ENCODE results near the gene FBXO9. TPM values are rescaled to one million over a fixed set of nuclear protein-coding genes. Genes with fewer than 3 reads are reported as not detected.

Gene FBXO9
- total and polyA plus RNA-seq, 10 of the 15 experiments (the other 5 are each of a cell fraction or from before 2014, with no cell fraction given) = 9.9 to 68.9 (median 31.3) TPM

DNA sequence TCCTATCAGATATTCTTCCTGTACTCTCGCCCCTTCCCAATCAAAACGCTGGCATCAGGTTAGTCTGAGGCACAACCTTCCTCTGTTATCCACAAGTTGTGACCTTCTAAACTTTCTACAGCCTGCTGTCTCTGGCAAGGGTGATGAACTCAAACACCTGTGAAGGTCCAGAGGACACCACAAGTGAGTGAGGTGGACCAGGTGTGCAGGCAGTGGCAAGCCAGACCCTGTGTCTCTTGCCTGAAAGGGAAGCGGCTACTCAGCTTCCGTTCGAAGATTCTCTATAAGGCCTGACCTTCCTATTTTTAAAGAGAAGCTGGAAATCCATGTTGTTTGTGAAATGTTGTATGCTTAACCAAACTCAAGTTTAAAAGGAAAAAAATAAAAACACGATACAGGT is 46.7 kb downstream of the FBXO9 start:
- ChIA-PET POLR2A (no interaction called here), RAD21 (ENCODE audit: unreplicated experiment) (no interaction called here), CTCF (interaction anchor here (0.5 kb wide), 1 partner anchor 90 kb away, joined by 3 read pairs; no protein-coding TSS in a partner anchor), SMC1A (ENCODE audit: uncharacterized antibody, unreplicated experiment) (interaction anchor here (0.5 to 1.0 kb wide), 2 partner anchors 536 to 756 kb away, joined by 3 read pairs; no protein-coding TSS in a partner anchor)
- intact Hi-C loops (cut with micrococcal nuclease; ENCODE audit: unreplicated experiment) = no loop called here
- DNase-seq (ENCODE audit: low read depth, low spot score) = no peak
- H3K4me2 ChIP-seq (ENCODE audit: control insufficient read depth, insufficient read depth) = no peak overlapping the region
- in situ Hi-C loops (cut with MboI) = no loop called here
- H3K9ac ChIP-seq (ENCODE audit: control insufficient read depth, insufficient read depth, low read length) = no peak overlapping the region
- H3K9me3 ChIP-seq (replicated peaks; ENCODE audit: control insufficient read depth, insufficient read depth, low read length) = no peaks in the 10 kb centered on the region
- no peak overlapping the region for H3K27ac ChIP-seq (ENCODE audit: control insufficient read depth, insufficient read depth)
- BruUV-seq (replicated peaks) = no TSS peak
- H2AFZ ChIP-seq (ENCODE audit: control insufficient read depth, low read depth, low read length) = no peak overlapping the region
- H3K4me3 ChIP-seq = no peak overlapping the region
- H4K20me1 ChIP-seq (ENCODE audit: control insufficient read depth, insufficient read depth) = no peaks in the 10 kb centered on the region
- H3K79me2 ChIP-seq (ENCODE audit: control insufficient read depth, insufficient read depth, low read length) = no peaks in the 10 kb centered on the region
- no peaks in the 10 kb centered on the region for H3K36me3 ChIP-seq (ENCODE audit: control insufficient read depth in 2 of 2, insufficient read depth in 2 of 2, low read length in 1 of 2)
- H3K27me3 ChIP-seq (replicated peaks in 1 of 2; ENCODE audit: control insufficient read depth in 2 of 2, insufficient read depth in 2 of 2, low read length in 1 of 2) = no peaks in the 10 kb centered on the region; a peak in 1 of 4 replicates
- TF ChIP-seq BHLHE40 (IDR thresholded peaks at IDR 0.05; ENCODE audit: borderline replicate concordance in 1 of 2, low read depth in 2 of 2, low read length in 1 of 2) (no peak), SMAD1 (IDR thresholded peaks at IDR 0.05; ENCODE audit: low read depth, partially characterized antibody) (no peak), NRF1 (conservative IDR thresholded peaks at IDR 0.05; ENCODE audit: low read depth, low read length) (no peak)
- no peak for FAIRE-seq
- no peak for ATAC-seq
- peaks cover 7% of the 10 kb centered on the region; the same call in 1 of the 2 replicates for H3K4me1 ChIP-seq (ENCODE audit: control insufficient read depth, insufficient read depth, low read length)
- WGBS (ENCODE audit: insufficient coverage, insufficient replicate concordance, low lambda C conversion rate, missing lambda C conversion rate) = 53% methylated on average over 6 of the region's 6 CpGs

DNA sequence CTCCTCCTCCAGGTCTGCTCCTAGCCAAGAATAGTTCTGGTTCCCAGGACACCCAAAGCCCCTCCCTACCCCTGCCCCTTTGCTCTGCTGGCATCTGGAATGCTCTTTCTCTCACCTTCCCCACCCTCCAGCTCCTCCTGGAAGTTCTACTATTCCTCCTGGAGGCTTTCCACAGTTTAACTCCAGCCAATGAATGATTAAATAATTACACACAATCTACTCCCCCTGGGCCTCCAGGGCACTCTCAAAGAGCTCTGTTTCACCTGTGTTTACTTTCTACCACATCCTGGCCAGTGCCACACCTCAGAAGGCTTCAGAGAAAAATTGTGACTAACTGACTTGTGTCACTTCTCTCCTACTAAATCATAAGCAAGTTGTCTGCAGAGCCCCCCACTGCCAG is 47.2 kb downstream of the FBXO9 start:
- CTCF ChIA-PET = interaction anchor here (0.5 kb wide), 1 partner anchor 91 kb away, joined by 3 read pairs; no protein-coding TSS in a partner anchor
- SMC1A ChIA-PET (ENCODE audit: uncharacterized antibody, unreplicated experiment) = no interaction called here
- Histone ChIP-seq H3K9ac (ENCODE audit: control insufficient read depth, insufficient read depth, low read length) (no peak overlapping the region), H2AFZ (ENCODE audit: control insufficient read depth, low read depth, low read length) (no peak overlapping the region), H3K27ac (ENCODE audit: control insufficient read depth, insufficient read depth) (no peak overlapping the region), H3K9me3 (replicated peaks; ENCODE audit: control insufficient read depth, insufficient read depth, low read length) (no peaks in the 10 kb centered on the region), H3K79me2 (ENCODE audit: control insufficient read depth, insufficient read depth, low read length) (no peaks in the 10 kb centered on the region), H3K36me3 (ENCODE audit: control insufficient read depth in 2 of 2, insufficient read depth in 2 of 2, low read length in 1 of 2) (no peaks in the 10 kb centered on the region), H3K4me1 (ENCODE audit: control insufficient read depth, insufficient read depth, low read length) (peaks cover 7% of the 10 kb centered on the region; the same call in 1 of the 2 replicates), H3K4me3 (no peak overlapping the region), H4K20me1 (ENCODE audit: control insufficient read depth, insufficient read depth) (no peaks in the 10 kb centered on the region), H3K4me2 (ENCODE audit: control insufficient read depth, insufficient read depth) (no peak overlapping the region), H3K27me3 (replicated peaks in 1 of 2; ENCODE audit: control insufficient read depth in 2 of 2, insufficient read depth in 2 of 2, low read length in 1 of 2) (no peaks in the 10 kb centered on the region; a peak in 1 of 4 replicates)
- POLR2A ChIA-PET = no interaction called here
- RAD21 ChIA-PET (ENCODE audit: unreplicated experiment) = no interaction called here
- in situ Hi-C loops (cut with MboI) = no loop called here
- no peak for FAIRE-seq
- DNase-seq (ENCODE audit: low read depth, low spot score) = no peak
- intact Hi-C loops (cut with micrococcal nuclease; ENCODE audit: unreplicated experiment) = no loop called here
- BruUV-seq (replicated peaks) = no TSS peak
- 0 out of 3 replicates have a peak, but pooled peaks have one; percentile 16 for ATAC-seq
- TF ChIP-seq FOXK2 (IDR thresholded peaks at IDR 0.05) (no peak), RUNX3 (IDR thresholded peaks at IDR 0.05; ENCODE audit: low read length) (no peak), TBL1XR1 (IDR thresholded peaks at IDR 0.05; ENCODE audit: low read depth, low read length) (no peak), NFIC (IDR thresholded peaks at IDR 0.05; ENCODE audit: low read depth, low read length) (no peak), STAT3 (IDR thresholded peaks at IDR 0.05; ENCODE audit: low read depth, low read length) (no peak), IKZF2 (IDR thresholded peaks at IDR 0.05) (no peak), GATAD2B (conservative IDR thresholded peaks at IDR 0.05; ENCODE audit: low read depth) (no peak), KLF5 (IDR thresholded peaks at IDR 0.05; ENCODE audit: partially characterized antibody) (no peak), ZNF384 (IDR thresholded peaks at IDR 0.05; ENCODE audit: borderline replicate concordance, low read depth, low read length) (no peak), MEF2A (IDR thresholded peaks at IDR 0.05; ENCODE audit: insufficient read depth, low read depth, low read length) (no peak), RELA (IDR thresholded peaks at IDR 0.05; ENCODE audit: borderline replicate concordance, partially characterized antibody) (no peak)
- TF ChIP-seq, protein P1, sequence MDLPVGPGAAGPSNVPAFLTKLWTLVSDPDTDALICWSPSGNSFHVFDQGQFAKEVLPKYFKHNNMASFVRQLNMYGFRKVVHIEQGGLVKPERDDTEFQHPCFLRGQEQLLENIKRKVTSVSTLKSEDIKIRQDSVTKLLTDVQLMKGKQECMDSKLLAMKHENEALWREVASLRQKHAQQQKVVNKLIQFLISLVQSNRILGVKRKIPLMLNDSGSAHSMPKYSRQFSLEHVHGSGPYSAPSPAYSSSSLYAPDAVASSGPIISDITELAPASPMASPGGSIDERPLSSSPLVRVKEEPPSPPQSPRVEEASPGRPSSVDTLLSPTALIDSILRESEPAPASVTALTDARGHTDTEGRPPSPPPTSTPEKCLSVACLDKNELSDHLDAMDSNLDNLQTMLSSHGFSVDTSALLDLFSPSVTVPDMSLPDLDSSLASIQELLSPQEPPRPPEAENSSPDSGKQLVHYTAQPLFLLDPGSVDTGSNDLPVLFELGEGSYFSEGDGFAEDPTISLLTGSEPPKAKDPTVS (IDR thresholded peaks at IDR 0.05; ENCODE audit: low read depth, low read length) = no peak
- TF ChIP-seq, protein P2, sequence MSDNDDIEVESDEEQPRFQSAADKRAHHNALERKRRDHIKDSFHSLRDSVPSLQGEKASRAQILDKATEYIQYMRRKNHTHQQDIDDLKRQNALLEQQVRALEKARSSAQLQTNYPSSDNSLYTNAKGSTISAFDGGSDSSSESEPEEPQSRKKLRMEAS (IDR thresholded peaks at IDR 0.05; ENCODE audit: low read depth, low read length) = no peak
- TF ChIP-seq, protein P3, sequence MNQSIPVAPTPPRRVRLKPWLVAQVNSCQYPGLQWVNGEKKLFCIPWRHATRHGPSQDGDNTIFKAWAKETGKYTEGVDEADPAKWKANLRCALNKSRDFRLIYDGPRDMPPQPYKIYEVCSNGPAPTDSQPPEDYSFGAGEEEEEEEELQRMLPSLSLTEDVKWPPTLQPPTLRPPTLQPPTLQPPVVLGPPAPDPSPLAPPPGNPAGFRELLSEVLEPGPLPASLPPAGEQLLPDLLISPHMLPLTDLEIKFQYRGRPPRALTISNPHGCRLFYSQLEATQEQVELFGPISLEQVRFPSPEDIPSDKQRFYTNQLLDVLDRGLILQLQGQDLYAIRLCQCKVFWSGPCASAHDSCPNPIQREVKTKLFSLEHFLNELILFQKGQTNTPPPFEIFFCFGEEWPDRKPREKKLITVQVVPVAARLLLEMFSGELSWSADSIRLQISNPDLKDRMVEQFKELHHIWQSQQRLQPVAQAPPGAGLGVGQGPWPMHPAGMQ (IDR thresholded peaks at IDR 0.05; ENCODE audit: borderline replicate concordance) = no peak
